H1 (cell line): ENCODE data around the gene UGT3A1.

Experiments used
- CBX5 ChIP-seq: fragments of 300-800, 300-1000 bp; sonication (generic); IDR thresholded peaks from 2 replicates; pipeline ENCODE4 v1.7.1; 2016; ENCODE audit warnings: antibody characterized with exemption, low read length, low read depth
- CHD2 ChIP-seq: IDR thresholded peaks from 2 replicates; pipeline ENCODE4 v1.6.1; 2012; ENCODE audit warnings: low read length, improper control_type of control experiment
- CTCF ChIP-seq, 3 experiments: IDR thresholded peaks; 1 replicate in 2 of 3; 2 replicates in 1 of 3; pipeline versions ENCODE4 v1.5.1 to v1.6.1; 2011; ENCODE audit warnings: low read length in 3 of 3, mild to moderate bottlenecking in 3 of 3, inconsistent platforms in 2 of 3, low read depth in 1 of 3, moderate library complexity in 1 of 3; ENCODE audit not compliant: insufficient read depth in 1 of 3; ENCODE audit errors: control extremely low read depth in 1 of 3
- MAX ChIP-seq: IDR thresholded peaks from 2 replicates; pipeline ENCODE4 v1.6.1; 2012; ENCODE audit warnings: inconsistent platforms
- POLR2A ChIP-seq, 2 experiments: IDR thresholded peaks; 1 replicate in 1 of 2; 2 replicates in 1 of 2; pipeline ENCODE4 v1.6.1; 2011; ENCODE audit warnings: low read depth in 2 of 2, low read length in 2 of 2, mild to moderate bottlenecking in 2 of 2; ENCODE audit errors: control extremely low read depth in 1 of 2
- SIN3A ChIP-seq, 2 experiments: IDR thresholded peaks in 1 of 2; conservative IDR thresholded peaks in 1 of 2; 2 replicates each; pipeline ENCODE4 v1.6.1; 2011 to 2012; ENCODE audit warnings: low read length in 2 of 2, improper control_type of control experiment in 1 of 2, low read depth in 1 of 2, mild to moderate bottlenecking in 1 of 2
- YY1 ChIP-seq: IDR thresholded peaks from 2 replicates; pipeline ENCODE4 v1.6.1; 2011; ENCODE audit warnings: low read depth, mild to moderate bottlenecking, low read length

- TF ChIP-seq CHD2, result no peak
- no peak for TF ChIP-seq MAX
- TF ChIP-seq CBX5, result no peak
- TF ChIP-seq CTCF (IDR thresholded peaks at IDR 0.05; ENCODE audit: control extremely low read depth in 1 of 3, insufficient read depth in 1 of 3, low read depth in 1 of 3, low read length in 3 of 3), result no peak
- no peak for TF ChIP-seq POLR2A (IDR thresholded peaks at IDR 0.05; ENCODE audit: control extremely low read depth in 1 of 2, low read depth in 2 of 2, low read length in 2 of 2)
- no peak for TF ChIP-seq SIN3A (conservative IDR thresholded peaks at IDR 0.05 in 1 of 2, IDR thresholded peaks at IDR 0.05 in 1 of 2; ENCODE audit: low read depth in 1 of 2, low read length in 2 of 2)
- no peak for TF ChIP-seq YY1
These were observed 15.0 kb upstream of the UGT3A1 start for GRCh38 chr5:36006163-36006562.
